ENCODE measurements around the gene COX19. TPM values are rescaled to one million over a fixed set of nuclear protein-coding genes. Genes with fewer than 3 reads are reported as not detected.

The COX19 gene
- total RNA-seq, 1 experiment from 2014 or later, result 14.0 TPM

- no peak for TF ChIP-seq CTCF (IDR thresholded peaks at IDR 0.05 in 2 of 3, conservative IDR thresholded peaks at IDR 0.05 in 1 of 3; ENCODE audit: borderline replicate concordance in 1 of 3, insufficient read depth in 1 of 3, low read depth in 2 of 3, low read length in 2 of 3)
- no peak for TF ChIP-seq SP1 (IDR thresholded peaks at IDR 0.05; ENCODE audit: low read depth)
Measured at GRCh38 chr7:986766-987751, 11.7 kb upstream of the COX19 start (continued).

GRCh38 chr7:985915-986741 lies 10.8 kb upstream of the COX19 start:
- Histone ChIP-seq H2AFZ (ENCODE audit: low read depth, low read length, poor library complexity, severe bottlenecking) (no peak overlapping the region), H4K20me1 (ENCODE audit: insufficient read depth) (no peaks in the 10 kb centered on the region), H3K79me2 (ENCODE audit: insufficient read depth, low read length) (no peaks in the 10 kb centered on the region), H3K9ac (ENCODE audit: low read length) (no peak overlapping the region), H3K27me3 (ENCODE audit: insufficient read depth, low read length) (no peaks in the 10 kb centered on the region), H3K36me3 (ENCODE audit: control insufficient read depth in 1 of 2, insufficient read depth in 2 of 2, low read length in 2 of 2) (no peaks in the 10 kb centered on the region), H3K4me2 (ENCODE audit: low read length) (no peak overlapping the region), H3K9me2 (ENCODE audit: insufficient read depth) (no peaks in the 10 kb centered on the region), H3K9me3 (ENCODE audit: control insufficient read depth in 1 of 2, insufficient read depth in 1 of 2, low read depth in 1 of 2, low read length in 2 of 2) (no peaks in the 10 kb centered on the region), H3K4me3 (replicated peaks in 1 of 2; ENCODE audit: low read depth in 1 of 2, low read length in 2 of 2) (no peak overlapping the region), H3K4me1 (ENCODE audit: control insufficient read depth in 1 of 2, insufficient read depth in 2 of 2, low read length in 2 of 2) (peaks cover 2 to 15% of the 10 kb centered on the region in 2 experiments; a peak in 1 of 4 replicates), H3K27ac (ENCODE audit: low read depth, low read length) (no peak overlapping the region)
- DNase-seq (ENCODE audit: low read depth, low spot score), result no peak
- ChIA-PET CTCF (no interaction called here), POLR2A (no interaction called here), RAD21 (ENCODE audit: low non-redundant PET in 1 of 2, low total read pairs in 2 of 2, uncharacterized antibody in 2 of 2, unreplicated experiment in 2 of 2) (no interaction called here)
- ATAC-seq, result no peak
- no TSS peak for BruUV-seq (replicated peaks)
- no peak for TF ChIP-seq ZFX (IDR thresholded peaks at IDR 0.05)
- TF ChIP-seq EZH2phosphoT487 (IDR thresholded peaks at IDR 0.05; ENCODE audit: borderline replicate concordance), result no peak
- TF ChIP-seq, protein P1, sequence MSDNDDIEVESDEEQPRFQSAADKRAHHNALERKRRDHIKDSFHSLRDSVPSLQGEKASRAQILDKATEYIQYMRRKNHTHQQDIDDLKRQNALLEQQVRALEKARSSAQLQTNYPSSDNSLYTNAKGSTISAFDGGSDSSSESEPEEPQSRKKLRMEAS (IDR thresholded peaks at IDR 0.05), result no peak
- no peak for TF ChIP-seq CTCF (IDR thresholded peaks at IDR 0.05 in 2 of 3, conservative IDR thresholded peaks at IDR 0.05 in 1 of 3; ENCODE audit: borderline replicate concordance in 1 of 3, insufficient read depth in 1 of 3, low read depth in 2 of 3, low read length in 2 of 3)
- no peak for TF ChIP-seq POLR2A (IDR thresholded peaks at IDR 0.05; ENCODE audit: borderline replicate concordance, extremely low read depth, insufficient read depth, insufficient read length)
- no peak for TF ChIP-seq FOSL1 (IDR thresholded peaks at IDR 0.05; ENCODE audit: low read depth)
- no peak for TF ChIP-seq SRF (IDR thresholded peaks at IDR 0.05; ENCODE audit: low read depth)
- TF ChIP-seq YY1 (IDR thresholded peaks at IDR 0.05; ENCODE audit: extremely low read depth, insufficient replicate concordance, low read depth, low read length), result no peak
- no peak for TF ChIP-seq SP1 (IDR thresholded peaks at IDR 0.05; ENCODE audit: low read depth)
- no peak for TF ChIP-seq EGR1 (IDR thresholded peaks at IDR 0.05; ENCODE audit: low read depth)
- TF ChIP-seq CEBPB (IDR thresholded peaks at IDR 0.05; ENCODE audit: low read depth), result no peak
- TF ChIP-seq TCF7L2 (IDR thresholded peaks at IDR 0.05; ENCODE audit: borderline replicate concordance, extremely low read depth, insufficient read depth, insufficient read length), result no peak
- no peak for TF ChIP-seq CBX3 (IDR thresholded peaks at IDR 0.05; ENCODE audit: low read depth)
- no peak for TF ChIP-seq ELF1 (IDR thresholded peaks at IDR 0.05; ENCODE audit: borderline replicate concordance, low read depth)
- TF ChIP-seq SIN3A (IDR thresholded peaks at IDR 0.05; ENCODE audit: low read depth), result no peak
- intact Hi-C loops (cut with micrococcal nuclease), result no loop called here

Measured in HCT116 (cell line).